ENCODE data around the gene MUC7. TPM values are rescaled to one million over a fixed set of nuclear protein-coding genes. Genes with fewer than 3 reads are reported as not detected.

MUC7 gene
- not detected for total RNA-seq (2021; ENCODE audit: unreplicated experiment)
- polyA plus RNA-seq (2012) = not detected in 2 replicates
- not detected for Bru-seq, nascent RNA
- BruChase-seq, experiment 1, labeled RNA remaining after a 6-hour chase = not detected
- not detected for BruChase-seq, experiment 2, labeled RNA remaining after a 2-hour chase
- long read RNA-seq = 0 reads

GRCh38 chr4:70471897-70472296 lies at the start of gene MUC7:
Gene MUC7, plus strand, starts transcription at chr4:70472197. Its CDS starts 1,825 bp downstream, at chr4:70474022.
- CTCF ChIA-PET = no interaction called here
- ATAC-seq (no peak), DNase-seq (ENCODE audit: low read depth, low spot score) (no peak)
- Histone ChIP-seq H3K27me3 (ENCODE audit: insufficient read depth, low read length) (no peaks in the 10 kb centered on the region), H3K27ac (ENCODE audit: low read depth, low read length) (no peak within 1 kb of the TSS), H3K9ac (ENCODE audit: low read length) (no peak within 1 kb of the TSS), H3K9me3 (ENCODE audit: control insufficient read depth in 1 of 2, insufficient read depth in 1 of 2, low read depth in 1 of 2, low read length in 2 of 2) (no peaks in the 10 kb centered on the region), H3K79me2 (ENCODE audit: insufficient read depth, low read length) (no peaks in the 10 kb centered on the region), H3K9me2 (ENCODE audit: insufficient read depth) (no peaks in the 10 kb centered on the region), H3K36me3 (ENCODE audit: control insufficient read depth in 1 of 2, insufficient read depth in 2 of 2, low read length in 2 of 2) (no peaks in the 10 kb centered on the region), H3K4me2 (ENCODE audit: low read length) (no peak within 1 kb of the TSS), H2AFZ (ENCODE audit: low read depth, low read length, poor library complexity, severe bottlenecking) (no peak within 1 kb of the TSS), H3K4me3 (replicated peaks in 1 of 2; ENCODE audit: low read depth in 1 of 2, low read length in 2 of 2) (no peak within 1 kb of the TSS), H4K20me1 (ENCODE audit: insufficient read depth) (no peaks in the 10 kb centered on the region), H3K4me1 (ENCODE audit: control insufficient read depth in 1 of 2, insufficient read depth in 2 of 2, low read length in 2 of 2) (no peaks in the 10 kb centered on the region)
- no TSS peak for BruUV-seq (replicated peaks)
- intact Hi-C loops (cut with micrococcal nuclease) = no loop called here
- TF ChIP-seq SP1 (IDR thresholded peaks at IDR 0.05; ENCODE audit: low read depth) = no peak
- TF ChIP-seq ZBTB33 (IDR thresholded peaks at IDR 0.05; ENCODE audit: extremely low read depth, insufficient replicate concordance, low read length) = no peak
- TF ChIP-seq CEBPB (IDR thresholded peaks at IDR 0.05; ENCODE audit: low read depth) = no peak
- TF ChIP-seq SRF (IDR thresholded peaks at IDR 0.05; ENCODE audit: low read depth) = no peak
- no peak for TF ChIP-seq MAX (IDR thresholded peaks at IDR 0.05)
- TF ChIP-seq POLR2AphosphoS5 (IDR thresholded peaks at IDR 0.05; ENCODE audit: low read depth, low read length) = no peak
- no peak for TF ChIP-seq POLR2A (IDR thresholded peaks at IDR 0.05; ENCODE audit: borderline replicate concordance, extremely low read depth, insufficient read depth, insufficient read length)
- no peak for TF ChIP-seq ELF1 (IDR thresholded peaks at IDR 0.05; ENCODE audit: borderline replicate concordance, low read depth)
- TF ChIP-seq ZNF274 (IDR thresholded peaks at IDR 0.05; ENCODE audit: low read depth, low read length) = no peak
- no peak for TF ChIP-seq EZH2 (IDR thresholded peaks at IDR 0.05)
- RAD21 ChIA-PET (ENCODE audit: low non-redundant PET in 1 of 2, low total read pairs in 2 of 2, uncharacterized antibody in 2 of 2, unreplicated experiment in 2 of 2) = no interaction called here
- POLR2A ChIA-PET = no interaction called here

Data from HCT116 (cell line).